SK-MEL-5 (cell line): ENCODE results near the gene FAM228B. TPM values are rescaled to one million over a fixed set of nuclear protein-coding genes. Genes with fewer than 3 reads are reported as not detected.
A peak's percentile ranks its signal among the peaks of the same experiment; 100 is the strongest.

ENCODE experiments used
- DNase-seq: peaks from one replicate; pipeline ENCODE4 v3.0.0-alpha.2; 2016; ENCODE audit warnings: low read depth, low spot score
- in situ Hi-C: cut with HindIII; loops from 2 replicates; pipeline ENCODE4 v1.10.0; 2016; ENCODE audit warnings: low sequenced_read_pairs, high pct_unique_total_duplicates, low pct_unique_long_range_greater_than_20kb
- polyA plus RNA-seq, 2 experiments: library from polyadenylated mRNA; depleted of rRNA; stranded (reverse); fragments of >200 nt; gene quantifications; 2 replicates each; pipeline ENCODE4 v1.2.3, GENCODE V29; 2015
- total RNA-seq: library from RNA; depleted of rRNA; stranded (reverse); fragments of >200 nt; shearing (Covaris generic); gene quantifications from 2 replicates; pipeline ENCODE4 v1.2.3, GENCODE V29; 2014; rRNA removed

FAM228B gene
- 2.9 and 4.0 TPM in 2 replicates for total RNA-seq
- 2.3 and 2.4 TPM in 2 replicates for polyA plus RNA-seq (2015; cell fraction: cytosol; rRNA removed)
- polyA plus RNA-seq (2015; cell fraction: nucleus; rRNA removed), result 25.1 and 67.5 TPM in 2 replicates

DNA sequence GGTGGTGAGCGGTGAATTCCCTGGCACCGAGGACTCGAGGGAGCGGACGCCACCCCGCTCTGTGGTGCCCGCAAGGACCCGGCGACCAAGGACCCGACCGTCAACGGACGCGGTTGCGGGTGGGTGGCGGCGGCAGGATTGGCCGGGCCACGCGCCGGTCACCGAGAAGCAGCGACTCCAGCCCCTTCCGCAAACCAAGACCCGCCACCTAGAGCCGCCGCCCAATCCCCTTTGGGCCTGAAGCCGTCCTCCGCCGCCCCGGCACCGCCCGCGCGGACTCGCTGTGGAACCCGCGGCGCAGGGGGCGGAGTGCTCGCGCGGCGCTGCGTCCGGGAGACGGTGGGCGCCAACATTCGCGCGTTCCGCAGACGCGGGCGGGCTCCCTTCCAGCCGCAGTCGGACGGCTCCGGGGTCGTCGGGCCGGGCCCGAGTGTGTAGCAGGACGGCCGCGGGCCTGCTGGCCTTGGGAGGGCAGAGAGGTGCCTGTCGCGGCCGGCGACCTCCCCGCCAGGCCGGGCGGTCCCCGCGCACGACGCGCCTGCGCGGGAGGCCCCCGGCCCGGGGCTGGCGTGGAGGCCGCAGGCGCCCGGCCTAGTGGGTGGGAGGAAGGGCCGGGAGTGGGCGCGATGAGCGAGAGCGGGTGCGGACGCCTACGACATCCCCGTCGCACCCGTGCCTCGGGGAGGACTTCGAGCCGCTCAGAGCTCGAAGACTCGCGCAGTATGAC, at the start of gene FAM228B, which contains the start of gene PFN4:
FAM228B (plus strand) TSS at position 275 of the 727 bp plus-strand sequence. CDS start 893 bp downstream, outside the sequence.
PFN4 (minus strand) TSS at position 140 of the 727 bp plus-strand sequence. CDS start 799 bp downstream, outside the sequence.
- in situ Hi-C loops, result no loop called here
- peak; percentile 73 for DNase-seq

DNA sequence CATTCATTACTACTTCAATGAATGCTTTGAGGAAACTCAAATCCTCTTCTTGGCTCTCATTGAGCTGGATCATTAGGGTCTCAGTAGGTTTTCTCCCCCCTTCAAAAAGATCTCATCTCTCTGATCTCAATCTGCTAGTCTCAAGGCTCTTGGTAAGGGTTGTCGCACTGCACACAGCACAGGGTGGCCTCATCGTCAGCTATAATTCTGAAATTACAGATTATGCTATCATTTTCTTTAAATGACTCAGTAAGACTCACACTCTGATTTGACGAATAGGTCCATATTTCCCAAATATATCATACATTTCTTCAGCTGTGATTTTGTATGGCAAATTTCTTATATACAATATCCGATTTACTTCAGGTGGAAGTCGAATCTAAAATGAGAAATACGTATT, 49.5 kb upstream of the FAM228B start:
- in situ Hi-C loops, result no loop called here
- no peak for DNase-seq

DNA sequence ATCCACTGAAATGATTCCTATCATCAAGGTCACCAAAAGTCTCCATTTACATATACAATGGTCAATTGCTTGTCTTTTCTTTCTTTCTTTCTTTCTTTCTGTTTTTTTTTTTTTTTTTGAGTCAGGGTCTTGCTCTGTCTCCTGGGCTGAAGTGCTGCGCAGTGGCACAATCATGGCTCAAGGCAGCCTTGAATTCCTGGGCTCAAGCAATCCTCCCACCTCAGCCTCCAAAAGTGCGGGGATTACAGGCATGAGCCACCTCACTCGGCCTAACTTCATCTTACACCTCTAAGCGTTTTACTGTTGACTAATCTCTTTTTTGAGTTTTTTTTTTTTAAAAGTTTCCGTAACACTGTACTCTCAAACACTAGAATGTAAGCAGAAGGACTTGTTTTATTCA, 48.0 kb upstream of the FAM228B start:
- in situ Hi-C loops, result no loop called here

DNA sequence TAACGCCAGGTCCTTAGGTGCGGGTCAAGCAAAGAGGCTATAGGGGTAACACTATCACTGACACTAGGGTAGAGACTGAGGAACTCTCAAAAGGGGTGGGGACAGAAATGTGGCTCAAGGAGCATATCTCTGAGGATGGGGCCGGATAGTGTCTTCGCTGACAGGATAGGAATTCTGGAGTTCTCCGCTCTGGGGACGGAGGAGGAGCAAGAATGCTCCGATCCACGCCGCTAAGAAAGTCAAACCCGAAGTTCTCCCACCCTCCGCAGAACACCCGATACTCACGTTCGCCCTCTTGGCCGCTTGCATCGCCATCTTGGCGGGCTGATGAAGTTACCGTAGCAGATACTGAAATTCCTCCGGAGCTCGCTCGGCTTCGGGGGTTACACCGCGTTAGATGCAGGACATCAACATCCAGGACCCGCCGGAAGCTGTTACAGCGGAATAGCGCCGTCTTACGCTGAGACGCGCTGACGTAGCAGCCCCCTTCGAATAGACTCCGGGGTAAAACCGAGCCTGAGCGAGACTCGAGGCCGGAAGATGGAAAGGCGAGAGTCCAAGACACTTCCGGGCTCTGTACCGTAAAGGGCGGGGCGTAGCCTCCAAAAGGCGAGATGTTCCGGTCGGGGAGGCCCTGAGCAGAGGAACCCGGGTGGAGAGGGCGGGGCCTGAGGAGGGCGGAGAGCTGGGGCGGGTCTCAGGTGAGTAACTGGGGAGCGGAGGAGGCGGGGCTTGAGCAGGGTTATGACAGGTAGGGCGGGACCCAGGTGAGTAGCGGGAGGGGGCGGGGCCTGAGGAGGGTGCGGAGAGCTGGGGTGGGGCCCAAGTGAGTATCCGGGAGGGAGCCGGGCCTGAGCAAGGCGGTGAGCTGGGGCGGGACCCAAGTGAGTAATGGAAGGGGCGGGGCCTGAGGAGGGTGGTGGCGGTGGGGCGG, 47.1 kb upstream of the FAM228B start, which contains the start of gene SF3B6:
SF3B6 (minus strand) TSS at position 412 of the 934 bp plus-strand sequence; CDS start at position 315, 97 bp downstream.
- in situ Hi-C loops, result no loop called here
- peak; percentile 100 for DNase-seq

More for the DNA sequence above, 48.0 kb upstream of the FAM228B start:
- DNase-seq, result no peak

DNA sequence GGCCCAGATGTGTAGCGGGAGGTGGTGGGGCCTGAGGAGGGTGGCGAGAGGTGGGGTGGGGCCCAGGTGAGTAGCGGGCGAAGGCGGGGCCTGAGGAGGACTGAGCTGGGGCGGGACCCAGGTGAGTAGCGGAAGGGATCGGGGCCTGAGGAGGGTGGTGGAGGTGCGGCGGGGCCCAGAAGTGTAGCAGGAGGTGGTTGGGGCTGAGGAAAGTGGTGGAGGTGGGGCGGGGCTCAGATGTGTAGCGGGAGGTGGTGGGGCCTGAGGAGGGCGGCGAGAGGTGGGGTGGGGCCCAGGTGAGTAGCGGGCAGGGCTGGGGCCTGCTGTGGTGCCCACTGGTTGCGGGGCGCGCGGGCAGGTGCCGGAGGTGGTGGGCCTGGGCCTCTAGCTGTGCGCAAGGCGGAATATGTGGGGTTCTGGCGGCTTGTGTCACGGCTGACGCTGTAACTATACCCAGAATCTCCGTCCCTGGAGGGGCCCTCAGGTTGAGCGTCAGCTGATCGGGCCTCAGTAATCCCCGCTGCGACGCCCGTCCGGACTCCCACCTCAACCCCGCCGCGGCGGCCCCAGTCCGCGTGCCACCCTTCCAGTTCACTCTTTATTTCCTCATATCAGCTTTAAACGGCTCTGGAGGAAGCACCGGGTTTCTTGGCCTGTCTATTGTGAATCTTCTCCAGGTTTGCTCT, 46.3 kb upstream of the FAM228B start:
- no peak for DNase-seq
- in situ Hi-C loops, result no loop called here

DNA sequence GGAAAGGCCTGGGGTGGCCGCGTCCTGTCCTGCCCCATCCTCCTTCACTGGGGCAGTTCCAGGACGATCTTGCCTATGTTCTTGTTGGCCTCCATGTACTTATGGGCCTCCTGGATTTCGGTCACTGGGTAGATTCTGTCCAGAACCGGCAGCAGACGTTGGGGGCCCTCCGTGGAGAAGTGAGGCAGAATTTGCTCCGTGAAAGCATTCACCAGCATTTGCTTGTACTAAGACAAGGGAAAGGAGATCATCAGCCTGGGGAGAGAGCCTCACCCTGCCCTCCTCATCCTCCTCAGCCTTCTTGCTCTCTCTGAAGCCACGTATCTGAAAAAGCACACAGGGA, 45.8 kb upstream of the FAM228B start:
- no peak for DNase-seq
- in situ Hi-C loops, result no loop called here

DNA sequence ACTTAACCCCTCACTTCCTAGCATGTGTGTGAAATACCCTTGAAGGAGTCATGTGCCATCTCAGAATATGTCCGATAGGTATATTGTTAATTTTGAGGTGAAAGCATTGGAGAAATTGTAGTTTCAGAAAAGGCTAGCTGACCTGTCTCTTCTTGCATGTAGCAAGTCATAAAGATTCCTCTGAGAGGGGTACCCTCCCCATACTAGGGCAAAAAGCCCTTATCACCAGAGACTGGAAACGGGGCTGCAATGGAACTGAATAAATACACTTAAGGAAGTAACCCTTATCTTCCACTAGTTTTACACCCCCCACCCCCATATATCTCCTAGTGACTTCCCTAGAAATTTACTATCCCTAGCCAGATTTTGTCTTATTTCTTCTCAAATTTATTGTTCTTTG, 45.4 kb upstream of the FAM228B start:
- in situ Hi-C loops, result no loop called here
- DNase-seq, result no peak

DNA sequence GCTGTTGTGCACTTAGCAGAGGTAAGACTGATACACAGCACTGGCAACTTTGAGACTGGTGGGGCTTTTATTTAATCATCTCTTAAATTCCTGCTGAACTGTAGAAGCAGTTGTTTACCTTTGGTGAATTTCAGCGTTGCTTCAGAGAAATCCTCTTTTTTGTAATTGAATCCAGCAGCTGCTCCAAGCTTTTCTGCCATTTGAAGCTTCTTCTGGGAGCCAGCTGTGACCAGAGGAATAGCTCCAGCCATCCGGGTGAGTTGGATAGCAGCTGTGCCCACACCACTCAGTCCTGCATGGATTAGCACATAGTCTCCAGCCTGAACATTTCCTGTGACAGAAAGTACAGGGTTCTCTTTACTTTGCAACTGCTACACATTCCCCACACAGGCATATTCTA, 42.6 kb upstream of the FAM228B start:
- DNase-seq, result no peak
- in situ Hi-C loops, result no loop called here

DNA sequence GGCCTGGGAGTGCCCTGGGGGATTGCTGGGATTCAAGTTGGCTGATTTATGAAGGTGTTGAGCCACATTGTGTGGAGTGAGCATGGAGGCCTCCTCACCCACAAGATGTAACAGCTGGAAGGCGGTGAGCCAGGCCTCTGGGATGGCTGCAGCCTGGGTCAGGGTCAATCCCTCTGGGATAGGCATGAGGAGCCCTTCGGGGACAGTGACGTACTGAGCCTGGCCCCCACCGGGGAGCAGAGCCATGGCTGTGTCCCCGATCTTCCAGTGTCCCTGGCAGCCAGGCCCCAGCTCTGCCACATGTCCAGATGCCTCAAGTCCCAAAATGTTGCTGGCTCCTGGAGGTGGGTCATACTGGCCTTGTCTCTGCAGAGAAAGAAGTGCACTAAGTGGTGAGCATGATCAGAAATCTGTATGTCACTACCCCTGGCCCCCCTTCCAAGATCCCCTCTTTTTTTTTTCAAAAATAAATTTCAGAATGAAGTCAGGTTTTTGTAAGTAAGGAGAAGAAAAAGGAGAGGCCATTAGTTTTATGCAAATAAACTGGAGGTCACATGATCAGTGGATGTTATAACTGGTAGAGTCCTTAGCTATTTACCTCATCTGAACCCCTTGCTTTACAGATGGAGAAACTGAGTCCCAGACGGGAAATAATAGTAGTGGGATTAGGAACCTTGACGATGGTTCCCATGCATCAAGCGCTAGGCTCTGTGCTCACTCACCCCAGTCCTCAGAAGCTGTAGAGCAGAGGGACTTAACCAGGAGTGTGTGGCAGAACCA, 40.3 kb upstream of the FAM228B start:
- no peak for DNase-seq

DNA sequence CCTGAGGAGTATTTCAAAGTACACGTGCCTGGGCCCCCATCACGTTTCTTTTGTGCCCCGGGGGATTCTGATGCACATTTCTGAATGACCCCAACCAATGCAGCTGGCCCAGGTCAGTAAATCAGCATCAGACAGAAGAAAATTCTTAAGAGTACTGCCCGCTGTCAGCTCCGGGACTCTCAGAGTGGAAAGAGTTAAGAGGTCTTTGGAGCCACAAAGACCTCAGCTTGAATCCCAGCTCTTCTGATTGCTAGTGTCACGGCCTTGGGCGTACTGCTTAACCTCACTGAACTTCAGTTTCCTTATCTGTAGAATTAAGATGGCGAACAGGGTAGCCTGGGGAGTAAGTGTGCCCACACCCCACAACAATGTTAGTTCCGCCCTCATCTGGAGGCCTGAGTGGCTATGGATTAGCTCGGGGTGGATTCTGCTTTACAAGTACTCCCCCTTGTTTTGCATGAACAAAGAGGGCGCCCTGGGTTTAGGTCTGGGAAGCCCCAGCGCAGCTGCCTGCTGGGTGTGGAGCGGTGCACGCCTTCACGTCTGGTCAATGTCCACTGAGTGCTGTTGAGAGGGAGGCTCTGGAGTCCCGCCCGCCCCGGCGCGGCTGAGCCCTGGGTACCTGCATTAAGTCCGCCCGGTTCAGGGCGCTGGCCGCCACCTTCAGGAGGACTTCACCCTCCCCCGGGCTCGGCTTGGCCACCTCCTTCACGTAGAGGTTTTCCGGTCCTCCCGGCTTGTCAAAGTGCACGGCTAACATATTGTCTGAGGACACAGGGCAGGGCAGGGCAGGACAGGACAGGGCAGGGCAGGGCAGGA, 39.5 kb upstream of the FAM228B start:
- DNase-seq, result peak; percentile 78
- in situ Hi-C loops, result no loop called here

More for the DNA sequence above, 40.3 kb upstream of the FAM228B start:
- in situ Hi-C loops, result no loop called here

DNA sequence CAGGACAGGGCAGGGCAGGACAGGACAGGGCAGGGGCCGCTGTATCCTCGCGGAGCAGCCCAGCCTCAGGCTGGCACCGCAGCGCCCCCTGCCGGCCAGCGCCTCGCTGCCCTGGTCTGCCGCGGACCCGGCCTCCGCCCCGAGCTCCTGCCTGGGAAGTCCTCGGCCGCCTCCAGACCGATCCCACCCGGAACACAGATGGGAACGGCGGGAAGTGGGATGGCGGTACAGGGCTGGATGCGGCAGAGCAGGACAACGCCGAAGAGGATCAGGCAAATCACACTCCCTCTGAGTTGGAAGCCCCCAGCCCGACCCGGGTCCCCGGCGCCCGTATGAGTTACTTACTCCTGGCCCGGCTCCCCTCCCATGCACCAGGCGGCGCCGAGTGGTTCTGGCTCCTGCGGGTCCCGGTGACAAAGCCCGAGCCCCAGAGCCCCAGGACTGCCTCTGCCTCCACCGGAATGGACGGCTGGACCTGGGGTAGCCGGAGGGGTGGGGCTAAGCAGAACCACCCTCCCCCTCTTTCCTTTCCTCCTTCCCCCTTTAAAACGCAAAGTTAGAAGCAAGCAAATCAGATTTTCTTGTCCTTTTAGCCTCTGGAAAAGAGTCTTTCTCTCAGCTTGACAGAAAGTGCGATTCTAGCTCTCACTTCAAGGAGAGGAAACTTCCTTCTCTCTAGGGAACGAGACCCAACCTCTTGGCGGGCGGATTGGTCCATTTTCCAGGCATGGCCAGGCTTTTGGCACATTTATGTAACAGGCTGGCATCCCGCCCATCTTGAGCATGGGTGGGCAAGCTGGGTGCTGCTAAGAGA, 38.7 kb upstream of the FAM228B start, which contains the start of gene TP53I3:
TP53I3 (minus strand) TSS at position 449 of the 814 bp plus-strand sequence. CDS start 508 bp downstream, outside the sequence.
- DNase-seq, result peak; percentile 90
- in situ Hi-C loops, result no loop called here

DNA sequence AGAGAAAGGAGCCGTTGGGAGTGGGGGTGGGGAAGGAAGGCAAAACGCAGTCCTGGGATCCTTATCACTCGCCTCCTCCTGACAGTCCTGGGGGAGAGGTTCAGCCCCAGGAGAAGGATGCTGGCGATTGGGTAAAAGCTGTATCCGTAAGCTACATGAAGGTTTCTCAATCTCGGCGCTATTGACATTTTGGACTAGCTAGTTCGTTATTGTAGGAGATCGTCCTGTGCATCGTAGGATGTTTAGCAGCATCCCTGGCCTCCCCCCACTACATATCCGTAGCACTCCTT, 38.1 kb upstream of the FAM228B start:
- no peak for DNase-seq
- in situ Hi-C loops, result no loop called here

DNA sequence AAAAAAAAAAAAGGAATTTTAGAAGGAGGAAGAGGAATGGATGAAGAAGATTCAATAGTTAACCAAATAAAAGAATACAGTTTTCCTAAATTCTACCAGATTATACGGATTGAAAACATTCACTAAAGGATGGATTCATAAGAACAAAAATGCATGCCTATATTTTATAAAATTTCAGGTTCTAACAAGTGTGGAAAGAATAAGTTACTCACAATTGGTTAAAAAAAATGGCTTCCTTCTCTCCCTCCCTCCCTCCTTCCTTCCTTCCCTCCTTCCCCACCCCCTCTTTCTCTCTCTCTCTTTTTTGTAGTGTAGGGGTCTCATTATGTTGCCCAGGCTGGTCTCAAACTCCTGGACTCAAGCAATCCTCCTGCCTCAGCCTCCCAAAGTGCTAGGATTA, 37.0 kb upstream of the FAM228B start:
- in situ Hi-C loops, result no loop called here
- no peak for DNase-seq

DNA sequence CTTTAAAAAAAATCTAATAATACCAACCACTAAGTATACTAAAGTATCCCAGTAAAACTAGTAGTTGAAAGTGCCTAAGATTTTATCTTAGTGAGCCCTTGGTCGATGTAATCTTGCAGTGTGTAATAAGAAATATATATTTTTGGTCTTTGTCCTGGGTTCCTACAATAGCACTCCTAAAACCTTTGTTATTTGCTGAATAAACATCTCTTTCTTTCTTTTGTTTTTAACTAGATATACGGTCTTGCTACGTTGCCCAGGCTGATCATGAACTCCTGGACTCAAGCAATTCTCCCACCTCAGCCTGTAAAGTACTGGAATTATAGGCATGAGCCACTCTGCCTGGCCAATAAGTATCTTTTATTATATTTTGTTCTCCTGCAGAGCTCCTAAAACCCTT, 36.2 kb upstream of the FAM228B start:
- no peak for DNase-seq

DNA sequence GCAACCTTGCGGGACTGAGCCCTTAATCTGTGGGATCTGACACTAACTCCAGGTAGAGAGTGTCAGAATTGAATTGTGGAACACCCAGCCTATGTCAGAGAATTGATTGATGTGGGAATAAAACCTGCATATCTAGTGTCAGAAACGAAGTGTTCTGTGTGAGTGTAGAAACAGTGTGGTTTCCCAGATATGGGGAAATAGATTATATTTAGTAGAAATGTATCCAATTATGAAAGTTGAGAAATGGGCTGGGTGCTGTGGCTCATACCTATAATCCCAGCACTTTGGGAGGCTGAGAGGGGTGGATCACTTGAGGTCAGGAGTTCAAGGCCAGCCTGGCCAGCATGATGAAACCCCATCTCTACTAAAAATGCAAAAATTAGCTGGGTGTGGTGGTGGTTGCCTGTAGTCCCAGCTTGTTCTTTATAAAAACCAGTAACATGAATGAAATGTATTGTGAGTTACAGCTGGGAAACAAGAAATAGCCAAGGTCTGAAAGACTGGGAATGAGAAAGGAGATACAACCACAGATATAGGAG, 34.4 kb upstream of the FAM228B start:
- in situ Hi-C loops, result no loop called here
- no peak for DNase-seq

More for the DNA sequence above, 36.2 kb upstream of the FAM228B start:
- in situ Hi-C loops, result no loop called here
